Bronchial epithelial cell (primary cell): ENCODE data around the gene MTNR1A. TPM values are rescaled to one million over a fixed set of nuclear protein-coding genes. Genes with fewer than 3 reads are reported as not detected.
"Not testable (repeated sequence)": the region's sequence is repeated elsewhere in the genome, so short reads cannot be mapped to it uniquely, and the experiment has no call there.

Experiments used
- DNase-seq: peaks from one replicate; pipeline ENCODE4 v3.0.0-alpha.2; 2010; ENCODE audit warnings: low read depth
- FAIRE-seq: peaks from 2 replicates; lab custom pipeline; 2011; peaks lifted over from hg19 to GRCh38; lab: Jason Lieb, UNC
- H3K27me3 ChIP-seq: 2 replicates; pipeline ENCODE4 v1.5.1; 2011; ENCODE audit warnings: low read length; ENCODE audit not compliant: control insufficient read depth, insufficient read depth
- H3K36me3 ChIP-seq: 2 replicates; pipeline ENCODE4 v1.5.1; 2011; ENCODE audit warnings: low read length; ENCODE audit not compliant: control insufficient read depth, insufficient read depth
- H3K4me3 ChIP-seq: 2 replicates; pipeline ENCODE4 v1.5.1; 2011; ENCODE audit warnings: mild to moderate bottlenecking, low read depth, low read length, control low read depth
- CTCF ChIP-seq: IDR thresholded peaks from 2 replicates; pipeline ENCODE4 v1.5.1; 2011; ENCODE audit warnings: mild to moderate bottlenecking, moderate library complexity, low read length, control low read depth, inconsistent platforms; ENCODE audit not compliant: insufficient read depth, severe bottlenecking
- total RNA-seq: library from RNA; depleted of rRNA; stranded (reverse); fragments of >200 nt; gene quantifications from 2 replicates; pipeline ENCODE4 v1.2.1, GENCODE V29; 2014

MTNR1A gene
- total RNA-seq, 1 donor from 2014 or later, result 0.26 TPM

DNA sequence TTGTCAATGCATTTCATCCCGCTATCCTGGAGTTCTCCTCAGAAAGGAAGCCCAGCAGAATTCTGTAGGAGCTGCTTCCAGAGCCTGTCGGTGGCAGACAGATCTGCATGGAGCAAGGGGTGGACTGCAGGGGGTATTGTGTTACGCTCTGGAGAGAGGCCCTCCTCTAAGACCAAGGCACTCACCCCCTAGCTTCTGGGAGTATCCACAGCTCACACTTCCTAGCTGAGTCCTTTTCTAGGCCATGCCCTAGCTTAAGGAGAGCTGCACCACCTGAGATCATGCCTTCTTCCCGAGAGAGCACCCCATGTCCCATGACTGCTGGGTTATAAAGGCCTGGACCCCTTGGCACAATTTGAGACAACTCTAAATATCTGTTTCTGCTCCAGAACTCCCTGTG lies 39.1 kb downstream of the MTNR1A start:
- Histone ChIP-seq H3K27me3 (no peaks in the 10 kb centered on the region), H3K36me3 (no peaks in the 10 kb centered on the region), H3K4me3 (no peak overlapping the region)
- no peak for DNase-seq
- FAIRE-seq, result peak; percentile 40
- no peak for TF ChIP-seq CTCF

- H3K27me3 ChIP-seq, result no peaks in the 10 kb centered on the region
- DNase-seq, result no peak
- H3K36me3 ChIP-seq, result no peaks in the 10 kb centered on the region
- FAIRE-seq, result no peak
- no peak overlapping the region for H3K4me3 ChIP-seq
- no peak for TF ChIP-seq CTCF
These were observed 41.0 kb downstream of the MTNR1A start for GRCh38 chr4:186514271-186514950.

DNA sequence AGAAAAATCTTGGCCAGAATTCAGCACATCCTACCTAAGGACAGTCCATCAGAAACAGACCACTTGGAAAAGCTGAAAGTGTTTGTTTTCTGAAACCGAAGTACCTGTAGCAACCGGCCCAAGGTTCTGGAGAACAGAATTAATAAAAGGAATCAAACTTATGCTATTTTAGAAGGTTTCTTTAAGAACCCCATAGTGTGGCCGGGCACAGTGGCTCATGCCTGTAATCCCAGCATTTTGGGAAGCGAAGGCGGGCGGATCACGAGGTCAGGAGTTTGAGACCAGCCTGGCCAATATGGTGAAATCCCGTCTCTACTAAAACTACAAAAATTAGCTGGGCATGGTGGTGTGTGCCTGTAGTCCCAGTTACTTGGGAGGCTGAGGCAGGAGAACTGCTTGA lies 50.6 kb downstream of the MTNR1A start:
- not testable (repeated sequence) for H3K27me3 ChIP-seq, H3K4me3 ChIP-seq, FAIRE-seq, DNase-seq, H3K36me3 ChIP-seq

DNA sequence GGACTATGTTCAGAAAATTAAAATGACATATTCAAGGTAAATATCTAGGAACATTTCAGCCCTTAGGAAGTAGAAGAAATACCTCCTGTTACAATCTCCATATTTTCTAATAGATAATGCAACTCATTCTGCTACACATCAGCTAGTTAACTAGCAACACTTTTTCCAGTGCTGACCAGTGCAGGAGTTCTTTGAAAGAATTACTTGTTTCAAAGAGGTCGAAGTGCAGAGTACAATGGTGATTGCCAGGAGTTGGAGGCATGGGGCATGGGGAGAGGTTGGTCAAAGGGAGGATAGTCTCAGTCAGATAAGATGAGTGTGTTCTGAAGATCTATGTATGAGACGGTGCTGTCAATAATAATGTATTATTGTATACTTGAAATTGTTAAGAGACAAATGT lies 53.1 kb downstream of the MTNR1A start:
- no peak for DNase-seq
- TF ChIP-seq CTCF, result no peak
- no peak for FAIRE-seq
- Histone ChIP-seq H3K36me3 (no peaks in the 10 kb centered on the region), H3K4me3 (no peak overlapping the region), H3K27me3 (no peaks in the 10 kb centered on the region)

DNA sequence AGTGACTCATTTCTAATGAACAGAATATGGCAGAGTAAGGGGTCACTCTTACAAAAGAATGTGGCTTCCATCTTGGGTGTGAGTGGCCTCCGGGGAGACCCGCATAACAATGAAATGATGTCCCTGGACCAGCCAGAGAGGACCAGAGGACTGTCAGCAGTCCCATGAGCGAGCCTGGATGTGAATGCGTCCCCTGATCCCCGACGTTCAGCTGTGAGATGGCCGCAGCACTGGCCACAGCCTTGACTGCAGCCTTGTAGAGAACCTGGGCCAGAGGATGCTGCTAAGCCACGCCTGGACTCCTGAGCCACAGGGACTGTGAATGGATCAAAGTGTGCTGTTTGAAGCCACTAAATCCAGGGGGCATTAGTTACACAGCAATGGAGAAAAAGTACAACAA lies 53.8 kb downstream of the MTNR1A start:
- FAIRE-seq, result no peak

More for the DNA sequence above, 53.8 kb downstream of the MTNR1A start:
- TF ChIP-seq CTCF, result no peak
- Histone ChIP-seq H3K27me3 (no peaks in the 10 kb centered on the region), H3K36me3 (no peaks in the 10 kb centered on the region), H3K4me3 (no peak overlapping the region)
- DNase-seq, result no peak
